GM23338 (cell line): ENCODE measurements around the gene CEP350. TPM values are rescaled to one million over a fixed set of nuclear protein-coding genes. Genes with fewer than 3 reads are reported as not detected.

Source experiments
- ATAC-seq: fragments of 200-7000 bp; cut with Tn5 transposase; 3 replicates; pipeline ENCODE4 v1.9.1; 2020
- DNase-seq: peaks from one replicate; pipeline ENCODE4 v3.0.0-alpha.2; 2015; ENCODE audit warnings: low spot score
- H2AFZ ChIP-seq: fragments of 200-600 bp; sonication (generic); 2 replicates; pipeline ENCODE4 v1.8.0; 2016; ENCODE audit warnings: antibody characterized with exemption, mild to moderate bottlenecking, moderate library complexity
- H3F3A ChIP-seq: fragments of 200-600 bp; sonication (generic); replicated peaks from 2 replicates; pipeline ENCODE4 v1.8.0; 2017; ENCODE audit warnings: antibody characterized with exemption, mixed run types, low read depth
- H3K27ac ChIP-seq: fragments of 200-600 bp; sonication (generic); 2 replicates; pipeline ENCODE4 v1.6.1; 2016; ENCODE audit warnings: low read depth
- H3K27me3 ChIP-seq: fragments of 200-600 bp; sonication (generic); 2 replicates; pipeline ENCODE4 v1.8.0; 2016; ENCODE audit warnings: mild to moderate bottlenecking, mixed run types, moderate library complexity; ENCODE audit not compliant: insufficient read depth
- H3K36me3 ChIP-seq: fragments of 200-600 bp; sonication (generic); 2 replicates; pipeline ENCODE4 v1.8.0; 2016; ENCODE audit warnings: mild to moderate bottlenecking; ENCODE audit not compliant: insufficient read depth
- H3K4me1 ChIP-seq: fragments of 200-600 bp; sonication (generic); 2 replicates; pipeline ENCODE4 v1.8.0; 2016; ENCODE audit warnings: mild to moderate bottlenecking, moderate library complexity; ENCODE audit not compliant: insufficient read depth
- H3K4me2 ChIP-seq: fragments of 200-600 bp; sonication (generic); 2 replicates; pipeline ENCODE4 v1.7.1; 2017; ENCODE audit warnings: mixed run types
- H3K4me3 ChIP-seq: fragments of 200-600 bp; sonication (generic); 2 replicates; pipeline ENCODE4 v1.6.1; 2016; ENCODE audit warnings: mixed run types
- H3K79me2 ChIP-seq: fragments of 200-600 bp; sonication (generic); replicated peaks from 2 replicates; pipeline ENCODE4 v1.8.0; 2017; ENCODE audit warnings: mild to moderate bottlenecking; ENCODE audit not compliant: insufficient read depth
- H3K9me2 ChIP-seq: fragments of 200-600 bp; sonication (generic); 2 replicates; pipeline ENCODE4 v1.8.0; 2017; ENCODE audit not compliant: insufficient read depth
- H4K20me1 ChIP-seq: fragments of 200-600 bp; sonication (generic); replicated peaks from 2 replicates; pipeline ENCODE4 v1.8.0; 2017; ENCODE audit warnings: mild to moderate bottlenecking; ENCODE audit not compliant: insufficient read depth
- H3K27ac Mint-ChIP-seq: 2 replicates; pipeline ENCODE4 v1.8.0; 2020; ENCODE audit warnings: inconsistent platforms, mild to moderate bottlenecking, moderate library complexity, mixed read lengths
- H3K27me3 Mint-ChIP-seq: 3 replicates; pipeline ENCODE4 v1.8.0; 2022; ENCODE audit warnings: low read depth, mild to moderate bottlenecking, moderate library complexity, mixed read lengths, inconsistent platforms; ENCODE audit not compliant: insufficient read depth, poor library complexity
- H3K36me3 Mint-ChIP-seq: 3 replicates; pipeline ENCODE4 v1.8.0; 2021; ENCODE audit warnings: low read depth, mild to moderate bottlenecking, inconsistent platforms, moderate library complexity, mixed read lengths
- H3K4me1 Mint-ChIP-seq: 3 replicates; pipeline ENCODE4 v1.8.0; 2020; ENCODE audit warnings: mild to moderate bottlenecking, inconsistent platforms, mixed read lengths
- H3K4me3 Mint-ChIP-seq: 3 replicates; pipeline ENCODE4 v1.8.0; 2021; ENCODE audit warnings: moderate library complexity, mild to moderate bottlenecking, inconsistent platforms, mixed read lengths
- H3K9me3 Mint-ChIP-seq: 3 replicates; pipeline ENCODE4 v1.8.0; 2020; ENCODE audit warnings: moderate library complexity, mild to moderate bottlenecking, inconsistent platforms, mixed read lengths
- CREB1 ChIP-seq: fragments of 250-450 bp; sonication (Bioruptor Pico); IDR thresholded peaks from 2 replicates; pipeline ENCODE4 v1.5.0; 2020; ENCODE audit warnings: low read depth, mild to moderate bottlenecking, moderate library complexity
- EZH2phosphoT487 ChIP-seq: fragments of 200-600 bp; sonication (generic); IDR thresholded peaks from one replicate; pipeline ENCODE4 v1.8.1; 2018; ENCODE audit warnings: antibody characterized with exemption; ENCODE audit not compliant: unreplicated experiment
- JUNB ChIP-seq: IDR thresholded peaks from one replicate; pipeline ENCODE4 v1.6.1; 2016; ENCODE audit warnings: antibody characterized with exemption; ENCODE audit not compliant: unreplicated experiment
- NANOG ChIP-seq: IDR thresholded peaks from 2 replicates; pipeline ENCODE4 v1.6.1; 2016; ENCODE audit warnings: antibody characterized with exemption, borderline replicate concordance
- ZNF114 ChIP-seq: fragments of 250-450 bp; sonication (Bioruptor Pico); IDR thresholded peaks from 2 replicates; pipeline ENCODE4 v1.5.0; 2020; ENCODE audit warnings: mild to moderate bottlenecking, moderate library complexity
- polyA plus RNA-seq: library from polyadenylated mRNA; unstranded; fragments of >200 nt; fragmentation: Nextera tagmentation; extraction: Ambion mirVana; gene quantifications from 2 replicates; pipeline ENCODE4 v1.2.1, GENCODE V29; 2016
- total RNA-seq: library from RNA; depleted of rRNA; stranded (reverse); fragments of >200 nt; shearing (Covaris generic); gene quantifications from 2 replicates; pipeline ENCODE4 v1.2.3, GENCODE V29; 2014
- TF ChIP-seq, protein P1 (sequence below): IDR thresholded peaks from 2 replicates; pipeline ENCODE4 v1.6.1; 2016; ENCODE audit warnings: antibody characterized with exemption
- TF ChIP-seq, protein P2 (sequence below): fragments of 250-450 bp; sonication (Bioruptor Pico); IDR thresholded peaks from 2 replicates; pipeline ENCODE4 v1.5.0; 2020; ENCODE audit warnings: mild to moderate bottlenecking, moderate library complexity
- TF ChIP-seq, protein P3 (sequence below), 2 experiments: fragments of 200-600 bp in 1 of 2; sonication (generic) in 1 of 2; conservative IDR thresholded peaks; 2 replicates each; pipeline versions ENCODE4 v1.5.1 to v1.6.1; 2016 to 2017; ENCODE audit warnings: antibody characterized with exemption in 2 of 2, low read depth in 2 of 2, mild to moderate bottlenecking in 2 of 2, moderate library complexity in 1 of 2
- TF ChIP-seq, protein P4 (sequence below): IDR thresholded peaks from one replicate; pipeline ENCODE4 v1.6.1; 2018; ENCODE audit warnings: antibody characterized with exemption; ENCODE audit not compliant: unreplicated experiment

The CEP350 gene
- total and polyA plus RNA-seq, 2 experiments from 2014 or later: 23.4 to 36.8 TPM

DNA sequence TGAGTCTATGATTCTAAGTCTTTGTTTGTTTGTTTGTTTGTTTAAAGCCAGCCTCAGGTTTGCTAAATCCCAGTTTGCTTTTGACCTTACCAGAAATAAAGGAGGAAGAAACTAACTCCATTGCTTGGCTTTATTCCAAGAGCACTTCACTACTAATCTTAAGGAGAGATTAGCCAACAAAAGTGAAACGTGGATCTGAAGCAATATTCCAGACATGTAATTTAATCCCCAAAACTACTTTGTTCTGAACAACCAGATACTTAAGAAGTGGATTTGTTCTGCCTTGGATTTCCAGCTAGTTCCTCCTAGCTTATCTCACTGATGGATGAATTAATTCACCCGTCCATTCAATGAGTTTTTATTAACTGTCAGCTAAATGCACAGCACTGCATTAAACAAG lies 15.9 kb upstream of the CEP350 start:
- no peaks in the 10 kb centered on the region for H3K9me3 Mint-ChIP-seq
- no peaks in the 10 kb centered on the region for H3K36me3 Mint-ChIP-seq
- no peaks in the 10 kb centered on the region for H3K4me1 Mint-ChIP-seq
- Histone ChIP-seq H3K27me3 (no peaks in the 10 kb centered on the region), H3K9me2 (no peaks in the 10 kb centered on the region), H3K36me3 (no peaks in the 10 kb centered on the region; the same call in 1 of the 2 replicates), H3K4me3 (no peak overlapping the region), H3K4me2 (no peak overlapping the region), H3K4me1 (no peaks in the 10 kb centered on the region), H4K20me1 (no peaks in the 10 kb centered on the region), H3K27ac (no peak overlapping the region), H3K79me2 (no peaks in the 10 kb centered on the region), H3F3A (no peaks in the 10 kb centered on the region), H2AFZ (no peak overlapping the region)
- DNase-seq (no peak), ATAC-seq (no peak)
- no peak overlapping the region for H3K4me3 Mint-ChIP-seq
- H3K27me3 Mint-ChIP-seq: peaks cover 2% of the 10 kb centered on the region
- TF ChIP-seq JUNB (no peak), ZNF114 (no peak), CREB1 (no peak), EZH2phosphoT487 (no peak), NANOG (no peak)
- TF ChIP-seq, protein P1, sequence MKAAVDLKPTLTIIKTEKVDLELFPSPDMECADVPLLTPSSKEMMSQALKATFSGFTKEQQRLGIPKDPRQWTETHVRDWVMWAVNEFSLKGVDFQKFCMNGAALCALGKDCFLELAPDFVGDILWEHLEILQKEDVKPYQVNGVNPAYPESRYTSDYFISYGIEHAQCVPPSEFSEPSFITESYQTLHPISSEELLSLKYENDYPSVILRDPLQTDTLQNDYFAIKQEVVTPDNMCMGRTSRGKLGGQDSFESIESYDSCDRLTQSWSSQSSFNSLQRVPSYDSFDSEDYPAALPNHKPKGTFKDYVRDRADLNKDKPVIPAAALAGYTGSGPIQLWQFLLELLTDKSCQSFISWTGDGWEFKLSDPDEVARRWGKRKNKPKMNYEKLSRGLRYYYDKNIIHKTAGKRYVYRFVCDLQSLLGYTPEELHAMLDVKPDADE: no peak
- TF ChIP-seq, protein P2, sequence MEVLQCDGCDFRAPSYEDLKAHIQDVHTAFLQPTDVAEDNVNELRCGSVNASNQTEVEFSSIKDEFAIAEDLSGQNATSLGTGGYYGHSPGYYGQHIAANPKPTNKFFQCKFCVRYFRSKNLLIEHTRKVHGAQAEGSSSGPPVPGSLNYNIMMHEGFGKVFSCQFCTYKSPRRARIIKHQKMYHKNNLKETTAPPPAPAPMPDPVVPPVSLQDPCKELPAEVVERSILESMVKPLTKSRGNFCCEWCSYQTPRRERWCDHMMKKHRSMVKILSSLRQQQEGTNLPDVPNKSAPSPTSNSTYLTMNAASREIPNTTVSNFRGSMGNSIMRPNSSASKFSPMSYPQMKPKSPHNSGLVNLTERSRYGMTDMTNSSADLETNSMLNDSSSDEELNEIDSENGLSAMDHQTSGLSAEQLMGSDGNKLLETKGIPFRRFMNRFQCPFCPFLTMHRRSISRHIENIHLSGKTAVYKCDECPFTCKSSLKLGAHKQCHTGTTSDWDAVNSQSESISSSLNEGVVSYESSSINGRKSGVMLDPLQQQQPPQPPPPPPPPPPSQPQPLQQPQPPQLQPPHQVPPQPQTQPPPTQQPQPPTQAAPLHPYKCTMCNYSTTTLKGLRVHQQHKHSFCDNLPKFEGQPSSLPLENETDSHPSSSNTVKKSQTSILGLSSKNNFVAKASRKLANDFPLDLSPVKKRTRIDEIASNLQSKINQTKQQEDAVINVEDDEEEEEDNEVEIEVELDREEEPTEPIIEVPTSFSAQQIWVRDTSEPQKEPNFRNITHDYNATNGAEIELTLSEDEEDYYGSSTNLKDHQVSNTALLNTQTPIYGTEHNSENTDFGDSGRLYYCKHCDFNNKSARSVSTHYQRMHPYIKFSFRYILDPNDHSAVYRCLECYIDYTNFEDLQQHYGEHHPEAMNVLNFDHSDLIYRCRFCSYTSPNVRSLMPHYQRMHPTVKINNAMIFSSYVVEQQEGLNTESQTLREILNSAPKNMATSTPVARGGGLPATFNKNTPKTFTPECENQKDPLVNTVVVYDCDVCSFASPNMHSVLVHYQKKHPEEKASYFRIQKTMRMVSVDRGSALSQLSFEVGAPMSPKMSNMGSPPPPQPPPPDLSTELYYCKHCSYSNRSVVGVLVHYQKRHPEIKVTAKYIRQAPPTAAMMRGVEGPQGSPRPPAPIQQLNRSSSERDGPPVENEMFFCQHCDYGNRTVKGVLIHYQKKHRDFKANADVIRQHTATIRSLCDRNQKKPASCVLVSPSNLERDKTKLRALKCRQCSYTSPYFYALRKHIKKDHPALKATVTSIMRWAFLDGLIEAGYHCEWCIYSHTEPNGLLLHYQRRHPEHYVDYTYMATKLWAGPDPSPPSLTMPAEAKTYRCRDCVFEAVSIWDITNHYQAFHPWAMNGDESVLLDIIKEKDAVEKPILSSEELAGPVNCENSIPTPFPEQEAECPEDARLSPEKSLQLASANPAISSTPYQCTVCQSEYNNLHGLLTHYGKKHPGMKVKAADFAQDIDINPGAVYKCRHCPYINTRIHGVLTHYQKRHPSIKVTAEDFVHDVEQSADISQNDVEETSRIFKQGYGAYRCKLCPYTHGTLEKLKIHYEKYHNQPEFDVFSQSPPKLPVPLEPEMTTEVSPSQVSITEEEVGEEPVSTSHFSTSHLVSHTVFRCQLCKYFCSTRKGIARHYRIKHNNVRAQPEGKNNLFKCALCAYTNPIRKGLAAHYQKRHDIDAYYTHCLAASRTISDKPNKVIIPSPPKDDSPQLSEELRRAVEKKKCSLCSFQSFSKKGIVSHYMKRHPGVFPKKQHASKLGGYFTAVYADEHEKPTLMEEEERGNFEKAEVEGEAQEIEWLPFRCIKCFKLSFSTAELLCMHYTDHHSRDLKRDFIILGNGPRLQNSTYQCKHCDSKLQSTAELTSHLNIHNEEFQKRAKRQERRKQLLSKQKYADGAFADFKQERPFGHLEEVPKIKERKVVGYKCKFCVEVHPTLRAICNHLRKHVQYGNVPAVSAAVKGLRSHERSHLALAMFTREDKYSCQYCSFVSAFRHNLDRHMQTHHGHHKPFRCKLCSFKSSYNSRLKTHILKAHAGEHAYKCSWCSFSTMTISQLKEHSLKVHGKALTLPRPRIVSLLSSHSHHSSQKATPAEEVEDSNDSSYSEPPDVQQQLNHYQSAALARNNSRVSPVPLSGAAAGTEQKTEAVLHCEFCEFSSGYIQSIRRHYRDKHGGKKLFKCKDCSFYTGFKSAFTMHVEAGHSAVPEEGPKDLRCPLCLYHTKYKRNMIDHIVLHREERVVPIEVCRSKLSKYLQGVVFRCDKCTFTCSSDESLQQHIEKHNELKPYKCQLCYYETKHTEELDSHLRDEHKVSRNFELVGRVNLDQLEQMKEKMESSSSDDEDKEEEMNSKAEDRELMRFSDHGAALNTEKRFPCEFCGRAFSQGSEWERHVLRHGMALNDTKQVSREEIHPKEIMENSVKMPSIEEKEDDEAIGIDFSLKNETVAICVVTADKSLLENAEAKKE (CRISPR knock-in tag): no peak
- TF ChIP-seq, protein P3, sequence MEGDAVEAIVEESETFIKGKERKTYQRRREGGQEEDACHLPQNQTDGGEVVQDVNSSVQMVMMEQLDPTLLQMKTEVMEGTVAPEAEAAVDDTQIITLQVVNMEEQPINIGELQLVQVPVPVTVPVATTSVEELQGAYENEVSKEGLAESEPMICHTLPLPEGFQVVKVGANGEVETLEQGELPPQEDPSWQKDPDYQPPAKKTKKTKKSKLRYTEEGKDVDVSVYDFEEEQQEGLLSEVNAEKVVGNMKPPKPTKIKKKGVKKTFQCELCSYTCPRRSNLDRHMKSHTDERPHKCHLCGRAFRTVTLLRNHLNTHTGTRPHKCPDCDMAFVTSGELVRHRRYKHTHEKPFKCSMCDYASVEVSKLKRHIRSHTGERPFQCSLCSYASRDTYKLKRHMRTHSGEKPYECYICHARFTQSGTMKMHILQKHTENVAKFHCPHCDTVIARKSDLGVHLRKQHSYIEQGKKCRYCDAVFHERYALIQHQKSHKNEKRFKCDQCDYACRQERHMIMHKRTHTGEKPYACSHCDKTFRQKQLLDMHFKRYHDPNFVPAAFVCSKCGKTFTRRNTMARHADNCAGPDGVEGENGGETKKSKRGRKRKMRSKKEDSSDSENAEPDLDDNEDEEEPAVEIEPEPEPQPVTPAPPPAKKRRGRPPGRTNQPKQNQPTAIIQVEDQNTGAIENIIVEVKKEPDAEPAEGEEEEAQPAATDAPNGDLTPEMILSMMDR (conservative IDR thresholded peaks at IDR 0.05; ENCODE audit: low read depth in 2 of 2): no peak
- TF ChIP-seq, protein P4, sequence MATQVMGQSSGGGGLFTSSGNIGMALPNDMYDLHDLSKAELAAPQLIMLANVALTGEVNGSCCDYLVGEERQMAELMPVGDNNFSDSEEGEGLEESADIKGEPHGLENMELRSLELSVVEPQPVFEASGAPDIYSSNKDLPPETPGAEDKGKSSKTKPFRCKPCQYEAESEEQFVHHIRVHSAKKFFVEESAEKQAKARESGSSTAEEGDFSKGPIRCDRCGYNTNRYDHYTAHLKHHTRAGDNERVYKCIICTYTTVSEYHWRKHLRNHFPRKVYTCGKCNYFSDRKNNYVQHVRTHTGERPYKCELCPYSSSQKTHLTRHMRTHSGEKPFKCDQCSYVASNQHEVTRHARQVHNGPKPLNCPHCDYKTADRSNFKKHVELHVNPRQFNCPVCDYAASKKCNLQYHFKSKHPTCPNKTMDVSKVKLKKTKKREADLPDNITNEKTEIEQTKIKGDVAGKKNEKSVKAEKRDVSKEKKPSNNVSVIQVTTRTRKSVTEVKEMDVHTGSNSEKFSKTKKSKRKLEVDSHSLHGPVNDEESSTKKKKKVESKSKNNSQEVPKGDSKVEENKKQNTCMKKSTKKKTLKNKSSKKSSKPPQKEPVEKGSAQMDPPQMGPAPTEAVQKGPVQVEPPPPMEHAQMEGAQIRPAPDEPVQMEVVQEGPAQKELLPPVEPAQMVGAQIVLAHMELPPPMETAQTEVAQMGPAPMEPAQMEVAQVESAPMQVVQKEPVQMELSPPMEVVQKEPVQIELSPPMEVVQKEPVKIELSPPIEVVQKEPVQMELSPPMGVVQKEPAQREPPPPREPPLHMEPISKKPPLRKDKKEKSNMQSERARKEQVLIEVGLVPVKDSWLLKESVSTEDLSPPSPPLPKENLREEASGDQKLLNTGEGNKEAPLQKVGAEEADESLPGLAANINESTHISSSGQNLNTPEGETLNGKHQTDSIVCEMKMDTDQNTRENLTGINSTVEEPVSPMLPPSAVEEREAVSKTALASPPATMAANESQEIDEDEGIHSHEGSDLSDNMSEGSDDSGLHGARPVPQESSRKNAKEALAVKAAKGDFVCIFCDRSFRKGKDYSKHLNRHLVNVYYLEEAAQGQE: no peak
- H3K27ac Mint-ChIP-seq: no peak overlapping the region
